Transverse colon (tissue), 4 donors: Measurements from ENCODE around the gene KLHDC3. TPM values are rescaled to one million over a fixed set of nuclear protein-coding genes. Genes with fewer than 3 reads are reported as not detected.

Experiments
- DNase-seq: peaks from one replicate; pipeline ENCODE4 v3.0.0-alpha.2; 2019
- H3K27ac ChIP-seq, 4 donors: fragments of 200-600 bp; sonication (generic); 2 replicates each; pipeline ENCODE4 v1.5.1; 2016 to 2018; ENCODE audit warnings: inconsistent platforms in 4 of 4
- H3K27me3 ChIP-seq: fragments of 200-600 bp; sonication (generic); 2 replicates; pipeline ENCODE4 v1.5.1; 2017; ENCODE audit warnings: inconsistent platforms
- H3K36me3 ChIP-seq, 4 donors: fragments of 200-600 bp; sonication (generic); 2 replicates each; pipeline ENCODE4 v1.5.1; 2017 to 2019; ENCODE audit warnings: inconsistent platforms in 4 of 4
- H3K4me1 ChIP-seq, 4 donors: fragments of 200-600 bp; sonication (generic); 2 replicates each; pipeline ENCODE4 v1.5.1; 2017 to 2020; ENCODE audit warnings: inconsistent platforms in 4 of 4
- H3K4me3 ChIP-seq, 4 donors: fragments of 200-600 bp; sonication (generic); 1 replicate in 1 of 4; 2 replicates in 3 of 4; pipeline versions ENCODE4 v1.5.1 to v1.6.1; 2017 to 2019; ENCODE audit warnings: inconsistent platforms in 4 of 4
- H3K9me3 ChIP-seq, 2 donors: fragments of 200-600 bp; sonication (generic); 2 replicates each; pipeline ENCODE4 v1.5.1; 2017 to 2019; ENCODE audit warnings: inconsistent platforms in 2 of 2
- EP300 ChIP-seq: sonication (generic); formaldehyde crosslinking; IDR thresholded peaks from one replicate; pipeline ENCODE4 v1.6.1; 2017; ENCODE audit warnings: antibody characterized with exemption, low read depth
- POLR2A ChIP-seq: fragments of 450-650 bp; IDR thresholded peaks from one replicate; pipeline ENCODE4 v1.6.1; 2016; ENCODE audit warnings: antibody characterized with exemption, mild to moderate bottlenecking, moderate library complexity
- POLR2AphosphoS5 ChIP-seq, 3 donors: sonication (generic); formaldehyde crosslinking; IDR thresholded peaks; one replicate each; pipeline ENCODE4 v1.6.1; 2016; ENCODE audit warnings: antibody characterized with exemption in 3 of 3
- WGBS, 2 donors: methylation state at CpG; one replicate each; pipeline ENCODE4 v1.1.5; 2018; ENCODE audit warnings: low coverage in 1 of 2; 5-methylcytosine and 5-hydroxymethylcytosine counted together
- in situ Hi-C, 4 donors: fragments of 200-750 bp; cut with MboI; loops; one replicate each; pipeline versions ENCODE4 v1.15.0 to v1.15.1; 2017; ENCODE audit warnings: low sequenced_read_pairs in 3 of 4, low pct_ligation_motif_present in 1 of 4, low pct_unique_long_range_greater_than_20kb in 1 of 4
- intact Hi-C: fragments of 100-400 bp; cut with DNase I; formaldehyde crosslinking; loops from one replicate; pipeline ENCODE4 v1.15.1; 2023; ENCODE audit warnings: low total_unique reads
- total RNA-seq, 4 donors: library from RNA; depleted of rRNA; stranded (reverse); fragments of >200 nt; gene quantifications; one replicate each; pipeline ENCODE4 v1.1.0, GENCODE V29; 2016
- TF ChIP-seq, protein P1 (sequence below), 5 experiments: fragments of 200-600 bp in 3 of 5; fragments of 450-650 bp in 2 of 5; sonication (generic) in 3 of 5; IDR thresholded peaks; 1 replicate in 2 of 5; 2 replicates in 3 of 5; pipeline ENCODE4 v1.5.1; 2016 to 2017; ENCODE audit warnings: antibody characterized with exemption in 5 of 5, inconsistent platforms in 3 of 5, mild to moderate bottlenecking in 2 of 5, moderate library complexity in 1 of 5

Gene KLHDC3
- total RNA-seq, 4 donors from 2014 or later = 54.6 to 67.3 (median 63.2) TPM

DNA sequence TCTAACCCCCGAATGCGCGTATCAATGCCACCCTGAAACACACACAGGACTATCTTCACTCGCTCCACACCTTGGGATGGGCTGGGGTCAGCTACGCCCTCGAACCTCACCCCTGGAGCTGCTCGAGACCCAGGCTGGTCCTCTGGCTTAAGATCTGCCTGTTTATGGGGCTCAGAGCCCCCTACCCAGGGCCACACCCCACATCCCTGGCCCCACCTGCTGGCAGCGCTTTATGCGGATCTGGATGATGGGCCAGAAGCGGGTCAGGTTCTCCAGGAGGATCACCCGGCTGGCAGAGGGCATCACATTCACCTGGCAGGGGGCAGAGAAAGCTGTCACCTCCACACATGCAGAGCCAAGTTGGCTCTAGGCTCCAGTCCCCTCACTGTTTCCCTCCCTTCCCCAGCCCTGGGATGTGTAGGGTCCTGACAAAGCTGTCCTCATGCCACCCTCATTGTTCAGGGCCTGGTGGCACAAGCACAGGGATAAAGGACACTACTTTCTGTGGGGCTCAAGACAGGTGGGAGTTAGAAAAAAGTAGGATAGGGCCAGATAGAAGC lies 31.4 kb downstream of the KLHDC3 start:
- no peaks in the 10 kb centered on the region for H3K9me3 ChIP-seq
- DNase-seq = no peak
- no peak overlapping the region for H3K27ac ChIP-seq
- in situ Hi-C loops (no loop called here), intact Hi-C loops (no loop called here)
- no peak overlapping the region for H3K4me3 ChIP-seq
- TF ChIP-seq POLR2AphosphoS5 (IDR thresholded peaks at IDR 0.05) (no peak), EP300 (no peak), POLR2A (no peak)
- TF ChIP-seq, protein P1, sequence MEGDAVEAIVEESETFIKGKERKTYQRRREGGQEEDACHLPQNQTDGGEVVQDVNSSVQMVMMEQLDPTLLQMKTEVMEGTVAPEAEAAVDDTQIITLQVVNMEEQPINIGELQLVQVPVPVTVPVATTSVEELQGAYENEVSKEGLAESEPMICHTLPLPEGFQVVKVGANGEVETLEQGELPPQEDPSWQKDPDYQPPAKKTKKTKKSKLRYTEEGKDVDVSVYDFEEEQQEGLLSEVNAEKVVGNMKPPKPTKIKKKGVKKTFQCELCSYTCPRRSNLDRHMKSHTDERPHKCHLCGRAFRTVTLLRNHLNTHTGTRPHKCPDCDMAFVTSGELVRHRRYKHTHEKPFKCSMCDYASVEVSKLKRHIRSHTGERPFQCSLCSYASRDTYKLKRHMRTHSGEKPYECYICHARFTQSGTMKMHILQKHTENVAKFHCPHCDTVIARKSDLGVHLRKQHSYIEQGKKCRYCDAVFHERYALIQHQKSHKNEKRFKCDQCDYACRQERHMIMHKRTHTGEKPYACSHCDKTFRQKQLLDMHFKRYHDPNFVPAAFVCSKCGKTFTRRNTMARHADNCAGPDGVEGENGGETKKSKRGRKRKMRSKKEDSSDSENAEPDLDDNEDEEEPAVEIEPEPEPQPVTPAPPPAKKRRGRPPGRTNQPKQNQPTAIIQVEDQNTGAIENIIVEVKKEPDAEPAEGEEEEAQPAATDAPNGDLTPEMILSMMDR (IDR thresholded peaks at IDR 0.05) = no peak
- no peaks in the 10 kb centered on the region for H3K27me3 ChIP-seq
- no peaks in the 10 kb centered on the region for H3K4me1 ChIP-seq
- H3K36me3 ChIP-seq = peaks cover 0 to 18% (median 0%) of the 10 kb centered on the region in 4 donors
- WGBS, 2 donors = 91% methylated on average over 11 of the region's 11 CpGs; no CpG with 5 or more reads in 1 of the 2 donors

DNA sequence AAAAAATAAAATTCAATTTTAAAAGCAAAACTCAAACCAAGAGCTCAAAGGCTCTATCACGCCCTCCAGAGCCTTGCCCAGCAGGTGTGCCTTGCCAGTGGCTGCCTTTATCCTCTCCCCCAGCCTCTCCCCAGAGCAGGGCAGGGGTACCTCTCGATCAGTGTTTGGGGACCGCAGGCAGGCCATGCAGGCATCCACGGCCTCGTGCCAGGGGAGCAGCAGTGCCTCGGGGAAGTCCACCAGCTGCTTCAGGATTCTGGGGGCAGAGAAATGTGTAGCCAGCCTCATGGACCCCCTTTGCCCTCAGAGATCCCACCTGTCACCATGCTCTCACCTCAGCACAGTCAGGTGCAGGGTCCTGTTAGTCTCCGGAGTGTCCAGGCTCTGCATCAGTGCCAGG lies 33.9 kb downstream of the KLHDC3 start:
- TF ChIP-seq POLR2AphosphoS5 (IDR thresholded peaks at IDR 0.05) = no peak
- TF ChIP-seq POLR2A = no peak
- no peak for TF ChIP-seq EP300
- TF ChIP-seq, protein P1 (IDR thresholded peaks at IDR 0.05) = no peak
- no peak overlapping the region for H3K27ac ChIP-seq
- H3K9me3 ChIP-seq = no peaks in the 10 kb centered on the region
- no peak for DNase-seq
- WGBS, 2 donors = 94% methylated on average over 7 of the region's 7 CpGs; no CpG with 5 or more reads in 1 of the 2 donors
- intact Hi-C loops (no loop called here), in situ Hi-C loops (no loop called here)
- peaks cover 0 to 16% (median 0%) of the 10 kb centered on the region in 4 donors for H3K36me3 ChIP-seq
- H3K4me1 ChIP-seq = peaks cover 2 to 9% (median 7%) of the 10 kb centered on the region in 4 donors
- no peaks in the 10 kb centered on the region for H3K27me3 ChIP-seq
- no peak overlapping the region for H3K4me3 ChIP-seq

DNA sequence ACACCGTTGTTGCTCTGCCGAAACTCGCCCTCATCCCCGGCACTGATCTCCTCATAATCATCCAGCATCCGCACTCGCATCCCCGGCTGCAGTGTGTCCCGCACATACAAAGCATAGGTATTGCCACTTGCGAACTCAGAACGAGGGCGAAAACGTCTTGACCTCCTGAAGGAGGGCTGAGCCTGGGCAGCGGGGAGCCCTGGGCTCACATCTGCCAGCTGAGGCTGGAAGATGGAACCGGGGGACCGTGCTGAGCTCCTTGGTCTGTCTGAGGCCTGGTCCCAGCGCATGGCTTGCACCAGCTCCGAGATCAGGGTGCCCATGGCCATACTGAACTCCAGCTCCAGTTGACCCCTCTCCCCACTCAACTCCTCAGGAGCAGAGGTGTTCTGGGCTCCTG lies 36.9 kb downstream of the KLHDC3 start:
- Histone ChIP-seq H3K27me3 (no peaks in the 10 kb centered on the region), H3K4me1 (peaks cover 4 to 20% (median 10%) of the 10 kb centered on the region in 4 donors), H3K4me3 (no peak overlapping the region), H3K27ac (no peak overlapping the region), H3K36me3 (peaks cover 0 to 10% (median 2%) of the 10 kb centered on the region in 4 donors), H3K9me3 (no peaks in the 10 kb centered on the region)
- TF ChIP-seq, protein P1 (IDR thresholded peaks at IDR 0.05) = no peak
- TF ChIP-seq POLR2A (no peak), EP300 (no peak), POLR2AphosphoS5 (IDR thresholded peaks at IDR 0.05) (no peak)
- no peak for DNase-seq
- 93% methylated on average over 17 of the region's 17 CpGs; no CpG with 5 or more reads in 1 of the 2 donors for WGBS, 2 donors
- in situ Hi-C loops (no loop called here), intact Hi-C loops (no loop called here)

DNA sequence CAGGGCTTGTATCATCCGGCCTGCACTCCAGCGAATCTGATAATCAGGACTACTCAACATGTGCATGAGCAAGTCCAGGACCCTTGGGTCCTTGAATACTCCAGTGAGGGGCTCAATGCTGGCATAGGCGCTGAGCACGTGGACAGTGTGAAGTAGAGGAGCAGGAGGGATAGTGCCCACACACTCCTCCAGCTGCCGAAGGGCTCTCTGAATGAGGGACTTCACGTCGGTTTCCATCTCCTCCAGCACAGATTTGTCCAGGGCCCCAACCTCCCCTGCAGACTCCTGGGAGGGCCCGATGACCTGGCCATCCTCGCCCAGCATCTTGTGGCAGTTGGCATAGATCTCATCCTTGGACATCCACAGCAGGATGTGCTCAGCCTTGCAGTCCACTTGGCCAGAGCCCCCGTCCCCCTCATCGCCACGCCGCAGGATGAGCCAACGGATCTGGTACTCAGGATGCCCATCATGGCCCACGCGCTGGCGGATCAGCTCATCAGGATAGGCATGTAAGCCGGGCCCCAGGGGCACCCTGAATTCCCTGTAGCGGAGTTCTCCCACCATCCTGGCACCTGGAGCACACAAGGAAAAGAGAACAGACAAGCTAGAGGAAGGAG lies 38.3 kb downstream of the KLHDC3 start:
- in situ Hi-C loops = no loop called here
- TF ChIP-seq EP300 (no peak), POLR2AphosphoS5 (IDR thresholded peaks at IDR 0.05) (no peak), POLR2A (no peak)
- TF ChIP-seq, protein P1 (IDR thresholded peaks at IDR 0.05) = no peak
- no peak overlapping the region for H3K4me3 ChIP-seq
- 94% methylated on average over 19 of the region's 19 CpGs; no CpG with 5 or more reads in 1 of the 2 donors for WGBS, 2 donors
- intact Hi-C loops = no loop called here
- no peaks in the 10 kb centered on the region for H3K27me3 ChIP-seq
- H3K4me1 ChIP-seq = peaks cover 4 to 20% (median 10%) of the 10 kb centered on the region in 4 donors
- H3K9me3 ChIP-seq = no peaks in the 10 kb centered on the region
- no peak for DNase-seq
- H3K36me3 ChIP-seq = peaks cover 0 to 10% (median 2%) of the 10 kb centered on the region in 4 donors
- peak overlapping the region; percentile 90 to 97 (median 95) for H3K27ac ChIP-seq
